GM18873 (cell line): ENCODE measurements around the gene ARRDC3.

Experiments
- ATAC-seq: cut with Tn5 transposase; IDR thresholded peaks from one replicate; pipeline ENCODE4 v1.9.1; 2021; ENCODE audit warnings: mild to moderate bottlenecking, moderate library complexity, moderate number of reproducible peaks; ENCODE audit not compliant: unreplicated experiment, low FRiP score

Gene ARRDC3

DNA sequence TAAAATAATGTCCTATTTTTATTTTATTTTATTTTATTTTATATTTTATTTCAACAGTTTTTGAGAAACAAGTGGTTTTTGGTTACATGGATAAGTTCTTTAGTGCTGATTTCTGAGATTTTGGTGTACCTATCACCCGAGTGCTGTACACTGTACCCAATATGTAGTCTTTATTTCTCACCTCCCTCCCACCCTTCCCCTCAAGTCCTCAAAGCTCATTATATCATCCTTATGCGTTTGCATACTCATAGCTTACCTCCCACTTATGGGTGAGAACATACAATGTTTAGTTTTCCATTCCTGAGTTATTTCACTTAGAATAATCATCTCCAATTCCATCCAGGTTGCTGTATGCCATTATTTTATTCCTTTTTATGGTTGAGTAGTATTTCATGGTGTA lies 63.5 kb downstream of the ARRDC3 start:
- no peak for ATAC-seq

- no peak for ATAC-seq
These were observed 64.4 kb downstream of the ARRDC3 start for GRCh38 chr5:91318724-91319123.
